SK-N-SH (cell line): ENCODE data around the gene ZG16. TPM values are rescaled to one million over a fixed set of nuclear protein-coding genes. Genes with fewer than 3 reads are reported as not detected.
"Not testable (repeated sequence)": the region's sequence is repeated elsewhere in the genome, so short reads cannot be mapped to it uniquely, and the experiment has no call there.

Experiments used
- CTCF ChIA-PET: fragments of 300-600, 350-600 bp; formaldehyde crosslinking; extraction: SDS; loops from one replicate; lab custom pipeline; 2021; lab: Yijun Ruan, JAX
- POLR2A ChIA-PET: fragments of 350-600 bp; sonication (Branson Sonifier 250); formaldehyde crosslinking; extraction: SDS; loops from one replicate; lab custom pipeline; 2020; ENCODE audit warnings: antibody characterized with exemption, inconsistent platforms; lab: Yijun Ruan, JAX
- DNase-seq: peaks from one replicate; pipeline ENCODE4 v3.0.0; 2012
- H2AFZ ChIP-seq: fragments of 200-600 bp; sonication (generic); 2 replicates; pipeline ENCODE4 v1.8.1; 2016; ENCODE audit warnings: antibody characterized with exemption, mild to moderate bottlenecking, low read depth
- H3F3A ChIP-seq: fragments of 200-600 bp; sonication (generic); replicated peaks from 2 replicates; pipeline ENCODE3; 2016; ENCODE audit warnings: antibody characterized with exemption, mild to moderate bottlenecking; ENCODE audit not compliant: insufficient read depth
- H3K27ac ChIP-seq, 2 experiments: fragments of 200-500 bp in 1 of 2; fragments of 200-600 bp in 1 of 2; sonication (Bioruptor generic) in 1 of 2; sonication (generic), shearing (Covaris generic) in 1 of 2; 2 replicates each; pipeline versions ENCODE4 v1.5.1 to v1.6.1; 2014 to 2016; ENCODE audit warnings: low read depth in 2 of 2, inconsistent platforms in 1 of 2, low read length in 1 of 2, mild to moderate bottlenecking in 1 of 2, mixed read lengths in 1 of 2
- H3K27me3 ChIP-seq: fragments of 200-600 bp; sonication (generic), shearing (Covaris generic); 2 replicates; pipeline ENCODE4 v1.6.1; 2016; ENCODE audit warnings: mixed run types; ENCODE audit not compliant: insufficient read depth
- H3K36me3 ChIP-seq, 2 experiments: fragments of 200-500 bp in 1 of 2; fragments of 200-600 bp in 1 of 2; sonication (Bioruptor generic) in 1 of 2; sonication (generic) in 1 of 2; replicated peaks in 1 of 2; 2 replicates each; pipeline versions ENCODE3 to v1.5.1; 2014 to 2016; ENCODE audit warnings: low read length in 1 of 2, mild to moderate bottlenecking in 1 of 2; ENCODE audit not compliant: insufficient read depth in 2 of 2, control insufficient read depth in 1 of 2
- H3K4me1 ChIP-seq, 2 experiments: fragments of 200-500 bp in 1 of 2; fragments of 200-600 bp in 1 of 2; sonication (Bioruptor generic) in 1 of 2; sonication (generic), shearing (Covaris generic) in 1 of 2; 2 replicates each; pipeline versions ENCODE4 v1.5.1 to v1.6.1; 2014 to 2016; ENCODE audit warnings: low read depth in 1 of 2, low read length in 1 of 2, mixed run types in 1 of 2; ENCODE audit not compliant: insufficient read depth in 2 of 2, control insufficient read depth in 1 of 2
- H3K4me2 ChIP-seq: fragments of 200-600 bp; sonication (generic), shearing (Covaris generic); 2 replicates; pipeline ENCODE4 v1.6.1; 2017; ENCODE audit warnings: mixed run types
- H3K4me3 ChIP-seq, 2 experiments: fragments of 200-500 bp in 1 of 2; fragments of 200-600 bp in 1 of 2; sonication (Bioruptor generic) in 1 of 2; sonication (generic), shearing (Covaris generic) in 1 of 2; 2 replicates each; pipeline versions ENCODE4 v1.5.1 to v1.8.1; 2014 to 2016; ENCODE audit warnings: low read depth in 2 of 2, inconsistent platforms in 1 of 2, low read length in 1 of 2, mild to moderate bottlenecking in 1 of 2, mixed read lengths in 1 of 2, moderate library complexity in 1 of 2
- H3K79me2 ChIP-seq: fragments of 200-600 bp; sonication (generic); 2 replicates; pipeline ENCODE4 v1.8.1; 2017; ENCODE audit warnings: mild to moderate bottlenecking; ENCODE audit not compliant: insufficient read depth
- H3K9ac ChIP-seq: fragments of 200-600 bp; sonication (generic); 2 replicates; pipeline ENCODE4 v1.6.1; 2017; ENCODE audit warnings: mixed run types
- H3K9me2 ChIP-seq: fragments of 200-600 bp; sonication (generic); 2 replicates; pipeline ENCODE4 v1.6.1; 2017; ENCODE audit warnings: mixed run types
- H3K9me3 ChIP-seq: fragments of 200-600 bp; sonication (generic); 2 replicates; pipeline ENCODE4 v1.6.1; 2017; ENCODE audit warnings: mixed run types, mild to moderate bottlenecking, moderate library complexity
- H4K20me1 ChIP-seq: fragments of 200-600 bp; sonication (generic); 2 replicates; pipeline ENCODE4 v1.6.1; 2017; ENCODE audit warnings: mild to moderate bottlenecking, mixed run types; ENCODE audit not compliant: insufficient read depth
- CHD2 ChIP-seq: fragments of 150-350 bp; IDR thresholded peaks from 2 replicates; pipeline ENCODE4 v1.6.1; 2018; ENCODE audit warnings: low read length; ENCODE audit not compliant: partially characterized antibody
- ELF1 ChIP-seq: IDR thresholded peaks from 2 replicates; pipeline ENCODE4 v1.4.0; 2012
- FOXM1 ChIP-seq: IDR thresholded peaks from 2 replicates; pipeline ENCODE4 v1.4.0; 2012; ENCODE audit warnings: low read depth, mild to moderate bottlenecking
- JUND ChIP-seq: IDR thresholded peaks from 2 replicates; pipeline ENCODE4 v1.4.0; 2012
- PBX3 ChIP-seq: IDR thresholded peaks from 2 replicates; pipeline ENCODE4; 2012
- RAD21 ChIP-seq: IDR thresholded peaks from 2 replicates; pipeline ENCODE4 v1.6.1; 2012; ENCODE audit warnings: mild to moderate bottlenecking, low read length
- RFX5 ChIP-seq: IDR thresholded peaks from 2 replicates; pipeline ENCODE4 v1.6.1; 2012; ENCODE audit warnings: mild to moderate bottlenecking, improper control_type of control experiment, low read length
- SIN3A ChIP-seq: IDR thresholded peaks from 2 replicates; pipeline ENCODE4 v1.6.1; 2012; ENCODE audit warnings: low read depth, mild to moderate bottlenecking, low read length, moderate library complexity, borderline replicate concordance
- TAF1 ChIP-seq: IDR thresholded peaks from 2 replicates; pipeline ENCODE4 v1.6.1; 2012; ENCODE audit warnings: low read depth, mild to moderate bottlenecking, low read length, moderate library complexity, borderline replicate concordance
- TCF12 ChIP-seq: IDR thresholded peaks from 2 replicates; pipeline ENCODE4 v1.4.0; 2012
- TEAD4 ChIP-seq: IDR thresholded peaks from 2 replicates; pipeline ENCODE4 v1.4.0; 2012; ENCODE audit warnings: mild to moderate bottlenecking, borderline replicate concordance; ENCODE audit not compliant: insufficient read depth
- USF2 ChIP-seq: fragments of 150-350 bp; IDR thresholded peaks from 2 replicates; pipeline ENCODE4 v1.6.1; 2017; ENCODE audit warnings: antibody characterized with exemption, low read length, low read depth, borderline replicate concordance
- WGBS: methylation state at CpG from one replicate; pipeline ENCODE4 v1.1.6; 2017; ENCODE audit warnings: low lambda C conversion rate; 5-methylcytosine and 5-hydroxymethylcytosine counted together
- polyA plus RNA-seq, 3 experiments: library from polyadenylated mRNA; depleted of rRNA; stranded (reverse); fragments of >200 nt; gene quantifications; 2 replicates each; pipeline ENCODE4 v1.2.3, GENCODE V29; 2012

ZG16 gene
- polyA plus RNA-seq, 1 of the 3 experiments (the other 2 are of a cell fraction), result not detected

- H3K36me3 ChIP-seq, result no peaks in the 10 kb centered on the region
- no peak overlapping the region for H3K4me3 ChIP-seq
- no peak overlapping the region for H3K4me2 ChIP-seq
- no peak overlapping the region for H3K27ac ChIP-seq
- ChIA-PET POLR2A (no interaction called here), CTCF (interaction anchor here (2.6 to 4.5 kb wide), 2 partner anchors 11 to 50 kb away, joined by 6 to 22 read pairs; partner anchors contain the start of gene KIF22)
- no peaks in the 10 kb centered on the region for H4K20me1 ChIP-seq
- no peak overlapping the region for H3K9ac ChIP-seq
- H3K79me2 ChIP-seq, result no peaks in the 10 kb centered on the region
- H2AFZ ChIP-seq, result no peak overlapping the region
- 51% methylated on average over 9 of the region's 10 CpGs for WGBS
- H3F3A ChIP-seq, result no peaks in the 10 kb centered on the region
- no peaks in the 10 kb centered on the region for H3K9me2 ChIP-seq
- no peaks in the 10 kb centered on the region for H3K4me1 ChIP-seq
- no peaks in the 10 kb centered on the region for H3K9me3 ChIP-seq
- TF ChIP-seq CHD2, result no peak
- TF ChIP-seq RFX5, result no peak
- no peak for TF ChIP-seq ELF1
- TF ChIP-seq TAF1, result no peak
- no peak for TF ChIP-seq TCF12
- no peak for TF ChIP-seq RAD21
- no peak for TF ChIP-seq SIN3A
- no peak for TF ChIP-seq USF2
- TF ChIP-seq TEAD4, result no peak
- no peak for TF ChIP-seq PBX3
- no peak for TF ChIP-seq JUND
- no peak for TF ChIP-seq FOXM1
- no peak for DNase-seq
- H3K27me3 ChIP-seq, result peaks cover 7% of the 10 kb centered on the region; the same call in 1 of the 2 replicates
Observed at GRCh38 chr16:29779474-29779873, 1.4 kb downstream of the ZG16 start.

GRCh38 chr16:29783094-29783953 is 5.3 kb downstream of the ZG16 start:
- POLR2A ChIA-PET, result interaction anchor here (0.7 kb wide), 1 partner anchor 23 kb away, joined by 3 read pairs; the partner anchor contains the start of gene MAZ
- H3F3A ChIP-seq, H3K9me3 ChIP-seq, H3K4me2 ChIP-seq, H3K27me3 ChIP-seq, CTCF ChIA-PET, H3K79me2 ChIP-seq, H2AFZ ChIP-seq, DNase-seq, H3K4me1 ChIP-seq, H3K9ac ChIP-seq, H3K27ac ChIP-seq, H3K9me2 ChIP-seq, H3K36me3 ChIP-seq, H4K20me1 ChIP-seq, H3K4me3 ChIP-seq: not testable (repeated sequence)
- 58% methylated on average over 13 of the region's 13 CpGs for WGBS
